NB4 (cell line): ENCODE measurements around the gene CC2D2B.

Source experiments
- DNase-seq: peaks from one replicate; pipeline ENCODE4 v3.0.0; 2010; ENCODE audit warnings: low read depth
- H3K4me3 ChIP-seq: one replicate; pipeline ENCODE4 v1.5.1; 2011; ENCODE audit warnings: mild to moderate bottlenecking, low read depth, low read length, moderate library complexity
- CTCF ChIP-seq: IDR thresholded peaks from one replicate; pipeline ENCODE4 v1.5.1; 2012; ENCODE audit warnings: low read depth, low read length
- MYC ChIP-seq: IDR thresholded peaks from 2 replicates; pipeline ENCODE4 v1.6.1; 2011; ENCODE audit warnings: low read depth, low read length
- POLR2A ChIP-seq: IDR thresholded peaks from 2 replicates; pipeline ENCODE4 v1.6.1; 2011; ENCODE audit warnings: mild to moderate bottlenecking; ENCODE audit not compliant: insufficient read length; ENCODE audit errors: extremely low read depth
- TF ChIP-seq, protein P1 (sequence below): IDR thresholded peaks from 2 replicates; pipeline ENCODE4 v1.6.1; 2011; ENCODE audit warnings: low read depth, low read length

CC2D2B gene

DNA sequence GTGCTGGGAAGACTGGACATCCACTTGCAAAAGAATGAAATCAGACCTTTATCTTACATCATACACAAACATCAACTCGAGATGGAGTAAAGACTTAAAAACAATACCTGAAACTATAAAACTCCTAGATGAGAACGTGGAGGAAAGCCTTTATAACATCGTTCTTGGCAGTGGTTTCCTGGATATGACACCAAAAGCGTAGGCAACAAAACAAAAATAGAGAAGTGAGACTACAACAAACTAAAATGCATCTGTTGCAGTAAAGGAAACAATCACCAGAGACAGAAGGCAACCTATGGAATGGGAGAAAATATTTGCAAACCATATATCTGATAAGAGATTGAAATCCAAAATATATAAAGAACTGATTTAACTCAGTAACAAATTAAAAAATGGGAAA is 33.3 kb downstream of the CC2D2B start:
- TF ChIP-seq CTCF, result no peak
- TF ChIP-seq, protein P1, sequence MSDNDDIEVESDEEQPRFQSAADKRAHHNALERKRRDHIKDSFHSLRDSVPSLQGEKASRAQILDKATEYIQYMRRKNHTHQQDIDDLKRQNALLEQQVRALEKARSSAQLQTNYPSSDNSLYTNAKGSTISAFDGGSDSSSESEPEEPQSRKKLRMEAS, result no peak
- H3K4me3 ChIP-seq, result no peak overlapping the region
- DNase-seq, result no peak

DNA sequence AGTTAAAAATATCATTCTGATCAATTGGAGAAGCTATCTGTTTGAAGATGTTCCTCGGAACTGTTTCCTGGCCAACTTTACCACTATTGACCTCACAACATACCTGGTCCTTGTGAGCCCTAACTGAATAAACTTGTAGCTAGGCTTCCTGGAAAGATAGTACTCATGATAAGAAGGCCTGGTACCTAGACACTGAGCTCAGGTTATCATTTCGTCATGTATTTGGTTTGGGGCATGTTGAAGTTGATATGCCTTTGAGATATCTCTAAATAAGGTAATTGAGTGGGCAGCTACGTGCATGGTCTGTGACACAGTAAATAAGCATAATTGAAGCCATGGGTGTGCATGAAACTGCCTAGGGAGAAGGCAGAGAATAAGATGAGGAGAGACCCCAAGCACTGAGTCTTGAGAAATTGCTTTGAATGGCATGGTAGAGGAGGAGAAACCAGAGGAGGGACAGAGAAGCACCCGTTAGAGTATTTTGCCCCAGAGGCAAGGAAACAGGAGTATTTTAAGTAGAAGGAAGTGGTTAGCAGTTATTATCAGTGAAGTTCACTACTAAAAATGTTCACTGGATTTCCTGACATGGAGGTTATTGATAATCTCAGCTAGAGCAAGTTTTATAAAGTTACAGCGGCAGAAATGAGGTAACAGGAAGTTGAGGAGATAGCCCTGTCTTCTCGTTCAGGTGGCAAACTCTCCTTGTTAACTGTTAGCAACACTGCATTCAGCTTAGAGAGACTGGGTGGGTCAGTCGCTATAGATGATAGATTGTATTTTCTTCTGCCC is 55.6 kb downstream of the CC2D2B start:
- TF ChIP-seq, protein P1, result no peak
- no peak for TF ChIP-seq MYC
- TF ChIP-seq CTCF, result no peak
- no peak for TF ChIP-seq POLR2A
- peak; percentile 8 for DNase-seq
- no peak overlapping the region for H3K4me3 ChIP-seq

DNA sequence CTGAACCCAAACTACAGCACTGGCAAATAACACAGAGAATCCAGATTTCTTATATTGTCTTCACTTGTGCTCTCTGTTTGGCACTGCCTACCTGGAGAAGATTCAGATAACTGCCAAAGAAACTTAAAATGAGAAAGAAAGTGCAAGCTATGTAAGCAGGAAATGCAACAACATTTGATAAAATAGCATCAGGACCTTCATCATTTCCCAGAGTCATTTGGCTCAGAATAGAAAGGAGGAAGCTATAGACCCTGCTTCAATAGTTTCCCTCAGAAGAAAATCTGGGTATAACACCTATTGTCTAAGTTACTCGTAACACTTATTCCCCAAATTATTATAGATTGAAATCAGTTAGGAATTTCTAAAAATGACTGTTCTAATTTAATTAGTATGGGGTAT is 56.2 kb downstream of the CC2D2B start:
- no peak for TF ChIP-seq POLR2A
- TF ChIP-seq MYC, result no peak
- TF ChIP-seq, protein P1, result no peak
- TF ChIP-seq CTCF, result no peak
- H3K4me3 ChIP-seq, result no peak overlapping the region
- no peak for DNase-seq

- no peak overlapping the region for H3K4me3 ChIP-seq
- no peak for DNase-seq
- TF ChIP-seq CTCF, result no peak
- TF ChIP-seq, protein P1, result no peak
- no peak for TF ChIP-seq MYC
- no peak for TF ChIP-seq POLR2A
Measured at GRCh38 chr10:95964756-95965155, 57.0 kb downstream of the CC2D2B start.

GRCh38 chr10:95976362-95977229 is 68.8 kb downstream of the CC2D2B start:
- no peak for DNase-seq
- H3K4me3 ChIP-seq, result no peak overlapping the region
- TF ChIP-seq MYC (no peak), POLR2A (no peak), CTCF (no peak)
- TF ChIP-seq, protein P1, result no peak
